Endodermal cell (in vitro differentiated cells): ENCODE measurements around the gene SLC13A5. TPM values are rescaled to one million over a fixed set of nuclear protein-coding genes. Genes with fewer than 3 reads are reported as not detected.
"Not testable (repeated sequence)": the region's sequence is repeated elsewhere in the genome, so short reads cannot be mapped to it uniquely, and the experiment has no call there.

ENCODE experiments used
- DNase-seq: peaks from one replicate; pipeline ENCODE4 v3.0.0-alpha.2; 2017
- H3K27ac ChIP-seq: 2 replicates; pipeline ENCODE4 v1.5.1; 2013; ENCODE audit warnings: mild to moderate bottlenecking, low read depth, low read length, moderate library complexity
- H3K27me3 ChIP-seq: 2 replicates; pipeline ENCODE4 v1.6.1; 2013; ENCODE audit warnings: mild to moderate bottlenecking, low read length, moderate library complexity; ENCODE audit not compliant: insufficient read depth, control insufficient read depth, poor library complexity, severe bottlenecking
- H3K36me3 ChIP-seq: 2 replicates; pipeline ENCODE4 v1.7.0; 2013; ENCODE audit warnings: mild to moderate bottlenecking, low read length, moderate library complexity; ENCODE audit not compliant: control insufficient read depth, insufficient read depth
- H3K4me1 ChIP-seq: one replicate; pipeline ENCODE4 v1.7.0; 2013; ENCODE audit warnings: low read length; ENCODE audit not compliant: control insufficient read depth, insufficient read depth
- H3K4me3 ChIP-seq: 2 replicates; pipeline ENCODE4 v1.5.1; 2013; ENCODE audit warnings: mild to moderate bottlenecking, low read length, moderate library complexity
- H3K9ac ChIP-seq: 2 replicates; pipeline ENCODE4 v1.6.1; 2013; ENCODE audit warnings: mild to moderate bottlenecking, low read length, moderate library complexity; ENCODE audit not compliant: poor library complexity, severe bottlenecking; ENCODE audit errors: extremely low read depth
- H3K9me3 ChIP-seq: 2 replicates; pipeline ENCODE4 v1.6.1; 2013; ENCODE audit warnings: mild to moderate bottlenecking, low read length, moderate library complexity; ENCODE audit not compliant: control insufficient read depth
- H3K27ac Mint-ChIP-seq: 2 replicates; pipeline ENCODE4 v1.8.0; 2020; ENCODE audit warnings: mixed read lengths
- H3K27me3 Mint-ChIP-seq: 2 replicates; pipeline ENCODE4 v1.8.0; 2021; ENCODE audit warnings: mild to moderate bottlenecking, mixed read lengths; ENCODE audit not compliant: insufficient read depth
- H3K36me3 Mint-ChIP-seq: 2 replicates; pipeline ENCODE4 v1.8.0; 2020; ENCODE audit warnings: low read depth, mixed read lengths
- H3K4me1 Mint-ChIP-seq: 2 replicates; pipeline ENCODE4 v1.8.0; 2020; ENCODE audit warnings: mixed read lengths
- H3K4me3 Mint-ChIP-seq: 2 replicates; pipeline ENCODE4 v1.8.0; 2020; ENCODE audit warnings: mild to moderate bottlenecking, moderate library complexity, mixed read lengths
- H3K9me3 Mint-ChIP-seq: 2 replicates; pipeline ENCODE4 v1.8.0; 2020; ENCODE audit warnings: mild to moderate bottlenecking, mixed read lengths
- CTCF ChIP-seq: fragments of 200-600 bp; sonication (generic); conservative IDR thresholded peaks from 2 replicates; pipeline ENCODE4 v1.5.0; 2021; ENCODE audit warnings: antibody characterized with exemption, mild to moderate bottlenecking
- WGBS, 2 experiments: methylation state at CpG; one replicate each; pipeline versions ENCODE4 v1.1.5 to v1.1.7; 2013; ENCODE audit warnings: missing lambda C conversion rate in 2 of 2, mixed read lengths in 1 of 2; ENCODE audit not compliant: insufficient coverage in 1 of 2, insufficient read length in 1 of 2; 5-methylcytosine and 5-hydroxymethylcytosine counted together
- total RNA-seq, 2 donors: library from RNA; stranded (reverse); fragmentation: NEBNext Ultra II Directional in 1 of 2; extraction: Animal tissue kit (Norgen Biotek cat#: 25700) in 1 of 2; gene quantifications; 2 replicates in 1 of 2; 3 replicates in 1 of 2; pipeline ENCODE4 v1.2.1, GENCODE V29; 2021

The SLC13A5 gene
- total RNA-seq, 2 donors from 2014 or later, result 3.9 to 8.4 TPM

DNA sequence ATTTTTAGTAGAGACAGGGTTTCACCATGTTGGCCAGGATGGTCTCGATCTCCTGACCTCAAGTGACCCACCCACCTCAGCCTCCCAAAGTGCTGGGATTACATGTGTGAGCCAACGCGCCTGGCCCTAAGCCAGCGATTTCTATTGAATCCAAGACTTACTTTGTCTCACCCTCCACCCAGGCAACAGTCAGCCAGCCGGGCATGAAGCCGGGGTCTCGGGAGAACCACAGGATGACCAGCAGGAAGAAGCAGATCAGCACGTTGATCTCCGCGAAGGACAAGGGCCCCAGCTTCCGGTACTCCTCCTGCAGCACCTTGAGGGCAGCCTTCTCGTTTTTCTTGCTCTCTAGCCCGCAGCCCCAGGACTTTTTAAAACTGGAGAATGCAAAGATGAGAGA is 17.6 kb downstream of the SLC13A5 start:
- Histone ChIP-seq H3K4me1 (no peaks in the 10 kb centered on the region), H3K27ac (no peak overlapping the region), H3K27me3 (peaks cover 12% of the 10 kb centered on the region), H3K9ac (no peak overlapping the region), H3K9me3 (no peaks in the 10 kb centered on the region), H3K4me3 (no peak overlapping the region), H3K36me3 (no peaks in the 10 kb centered on the region)
- Mint-ChIP-seq H3K27ac (no peak overlapping the region), H3K36me3 (no peaks in the 10 kb centered on the region), H3K9me3 (no peaks in the 10 kb centered on the region), H3K27me3 (peaks cover 28% of the 10 kb centered on the region), H3K4me3 (no peak overlapping the region), H3K4me1 (peaks cover 1% of the 10 kb centered on the region)
- TF ChIP-seq CTCF, result no peak
- no peak for DNase-seq
- 90 to 100% methylated on average over 5 to 13 of the region's 13 CpGs for WGBS, 2 experiments

GRCh38 chr17:6695051-6695450 is 18.1 kb downstream of the SLC13A5 start:
- peaks cover 28% of the 10 kb centered on the region for H3K27me3 Mint-ChIP-seq
- Histone ChIP-seq H3K4me1 (no peaks in the 10 kb centered on the region), H3K9me3 (no peaks in the 10 kb centered on the region), H3K9ac (no peak overlapping the region), H3K4me3 (no peak overlapping the region), H3K27me3 (peaks cover 12% of the 10 kb centered on the region), H3K36me3 (no peaks in the 10 kb centered on the region), H3K27ac (no peak overlapping the region)
- no peak for TF ChIP-seq CTCF
- no peak overlapping the region for H3K4me3 Mint-ChIP-seq
- H3K4me1 Mint-ChIP-seq, result no peaks in the 10 kb centered on the region
- no peaks in the 10 kb centered on the region for H3K9me3 Mint-ChIP-seq
- no peak for DNase-seq
- no peaks in the 10 kb centered on the region for H3K36me3 Mint-ChIP-seq
- no peak overlapping the region for H3K27ac Mint-ChIP-seq
- WGBS, 2 experiments, result 85 to 93% methylated on average over 2 of the region's 2 CpGs

DNA sequence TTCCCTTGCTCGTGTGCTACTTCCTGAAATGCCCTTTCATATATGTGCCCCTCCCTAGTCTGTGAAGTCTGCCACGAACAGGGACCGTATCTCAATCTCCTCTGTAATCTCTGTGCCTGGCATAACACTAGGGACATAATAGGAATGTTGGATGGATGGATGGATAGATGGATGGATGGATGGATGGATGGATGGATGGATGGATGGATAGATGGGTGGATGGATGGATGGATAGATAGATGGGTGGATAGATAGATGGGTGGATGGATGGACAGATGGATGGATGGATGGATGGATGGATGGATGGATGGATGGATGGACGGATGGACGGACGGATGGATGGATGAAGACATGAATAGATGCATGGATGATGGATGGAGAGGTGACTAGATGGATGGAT is 21.2 kb downstream of the SLC13A5 start:
- H3K9me3 ChIP-seq, H3K4me1 ChIP-seq, H3K27ac Mint-ChIP-seq, H3K9ac ChIP-seq, H3K27ac ChIP-seq, H3K4me1 Mint-ChIP-seq, H3K4me3 Mint-ChIP-seq, H3K9me3 Mint-ChIP-seq, H3K36me3 Mint-ChIP-seq, DNase-seq, H3K4me3 ChIP-seq, H3K36me3 ChIP-seq: not testable (repeated sequence)
- H3K27me3 Mint-ChIP-seq, result peaks cover 31% of the 10 kb centered on the region
- peaks cover 12% of the 10 kb centered on the region for H3K27me3 ChIP-seq
- WGBS, 2 experiments, result 93% methylated on average over 3 to 6 of the region's 6 CpGs

- peaks cover 33% of the 10 kb centered on the region for H3K27me3 Mint-ChIP-seq
- H3K4me1 ChIP-seq, result no peaks in the 10 kb centered on the region
- no peak overlapping the region for H3K27ac Mint-ChIP-seq
- H3K27me3 ChIP-seq, result peaks cover 12% of the 10 kb centered on the region
- no peak overlapping the region for H3K4me3 ChIP-seq
- 86 to 93% methylated on average over 2 to 3 of the region's 3 CpGs for WGBS, 2 experiments
- H3K4me1 Mint-ChIP-seq, result no peaks in the 10 kb centered on the region
- H3K9me3 ChIP-seq, result no peaks in the 10 kb centered on the region
- H3K36me3 ChIP-seq, result no peaks in the 10 kb centered on the region
- no peak for TF ChIP-seq CTCF
- H3K9me3 Mint-ChIP-seq, result no peaks in the 10 kb centered on the region
- no peak overlapping the region for H3K27ac ChIP-seq
- H3K36me3 Mint-ChIP-seq, result no peaks in the 10 kb centered on the region
- no peak overlapping the region for H3K9ac ChIP-seq
- DNase-seq, result no peak
- H3K4me3 Mint-ChIP-seq, result no peak overlapping the region
Observed at GRCh38 chr17:6691546-6691945, 21.6 kb downstream of the SLC13A5 start.
